Lower lobe of right lung (tissue), 2 donors: ENCODE measurements around the gene DNM3. TPM values are rescaled to one million over a fixed set of nuclear protein-coding genes. Genes with fewer than 3 reads are reported as not detected.

Experiments
- ATAC-seq, 2 donors: fragments of 200-7000 bp; cut with Tn5 transposase; one replicate each; pipeline ENCODE4 v1.9.1; 2020 to 2022; ENCODE audit warnings: mild to moderate bottlenecking in 2 of 2, moderate library complexity in 2 of 2
- DNase-seq: peaks from one replicate; pipeline ENCODE4 v3.0.0-alpha.2; 2020
- H3K27ac ChIP-seq: fragments of 200-600 bp; one replicate; pipeline ENCODE4 v1.8.0; 2022
- H3K27me3 ChIP-seq: fragments of 200-600 bp; one replicate; pipeline ENCODE4 v1.8.0; 2022; ENCODE audit warnings: low read depth
- H3K36me3 ChIP-seq: fragments of 200-600 bp; one replicate; pipeline ENCODE4 v1.8.0; 2022; ENCODE audit warnings: mild to moderate bottlenecking
- H3K4me1 ChIP-seq: fragments of 200-600 bp; one replicate; pipeline ENCODE4 v1.8.0; 2022
- H3K4me3 ChIP-seq: fragments of 200-600 bp; one replicate; pipeline ENCODE4 v1.8.0; 2022; ENCODE audit warnings: mild to moderate bottlenecking
- H3K9me3 ChIP-seq: fragments of 200-600 bp; one replicate; pipeline ENCODE4 v1.8.0; 2022
- CTCF ChIP-seq: fragments of 200-600 bp; IDR thresholded peaks from one replicate; pipeline ENCODE4 v1.8.0; 2022; ENCODE audit warnings: antibody characterized with exemption, mild to moderate bottlenecking
- intact Hi-C: fragments of 100-400 bp; cut with DNase I; formaldehyde crosslinking; loops from one replicate; pipeline ENCODE4 v1.11.0; 2022
- total RNA-seq: library from RNA; stranded (reverse); fragmentation: NEBNext Ultra II Directional; extraction: Animal tissue kit (Norgen Biotek cat#: 25700); gene quantifications from one replicate; pipeline ENCODE4 v1.2.1, GENCODE V29; 2021
- donor health status: DM: no; HTN: yes; CAD: no; lungs with severe emphysema.

The DNM3 gene
- total RNA-seq, 1 donor from 2014 or later, result 12.4 TPM

DNA sequence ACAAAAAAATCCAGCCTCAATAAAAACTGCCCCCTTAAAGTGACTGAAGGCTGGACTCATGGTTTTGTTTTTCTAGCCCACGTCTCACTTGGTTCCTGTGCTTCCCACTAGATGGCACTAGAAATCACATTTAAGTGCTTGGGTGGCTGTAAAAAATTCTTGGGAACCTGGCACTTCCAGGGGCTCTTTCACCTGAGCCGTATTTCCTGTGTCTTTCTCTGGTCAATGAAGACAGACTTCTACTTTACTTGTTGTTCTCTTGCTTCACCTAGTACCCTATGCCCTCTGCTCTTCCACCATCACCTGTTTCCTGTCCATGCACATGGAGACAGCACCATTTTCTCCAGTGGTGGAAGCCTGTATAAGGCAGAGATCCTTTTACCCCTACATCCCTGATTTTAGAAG lies 39.8 kb upstream of the DNM3 start:
- Histone ChIP-seq H3K4me1 (peaks cover 3% of the 10 kb centered on the region), H3K4me3 (no peak overlapping the region), H3K27me3 (no peaks in the 10 kb centered on the region), H3K36me3 (peaks cover 30% of the 10 kb centered on the region), H3K9me3 (no peaks in the 10 kb centered on the region), H3K27ac (no peak overlapping the region)
- intact Hi-C loops, result loop anchor here (5.0 kb wide), 1 partner anchor 186 kb away; no protein-coding TSS in a partner anchor
- DNase-seq, result no peak
- peak; percentile 50 to 65 for ATAC-seq
- TF ChIP-seq CTCF, result peak; percentile 75

DNA sequence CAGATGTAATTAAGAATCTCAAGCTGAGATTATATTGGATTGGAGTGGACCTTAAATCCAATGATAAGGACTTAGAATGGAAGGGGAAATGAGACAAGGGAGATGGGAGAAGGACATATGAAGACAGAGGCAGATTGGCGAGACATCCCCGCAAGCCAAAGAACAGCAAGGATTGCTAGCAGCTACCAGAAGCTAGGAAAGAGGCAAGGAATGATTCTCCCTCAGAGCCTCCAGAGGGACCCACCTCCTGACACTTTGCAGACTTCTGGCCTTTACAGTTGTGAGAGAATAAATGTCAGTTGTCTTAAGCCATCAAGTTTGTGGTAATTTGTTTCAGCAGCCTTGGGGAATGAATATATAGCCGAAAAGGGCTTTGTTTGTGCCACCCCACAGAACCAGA lies 39.1 kb upstream of the DNM3 start:
- no peak for TF ChIP-seq CTCF
- Histone ChIP-seq H3K4me1 (peaks cover 3% of the 10 kb centered on the region), H3K27me3 (no peaks in the 10 kb centered on the region), H3K9me3 (no peaks in the 10 kb centered on the region), H3K27ac (no peak overlapping the region), H3K4me3 (no peak overlapping the region), H3K36me3 (peaks cover 23% of the 10 kb centered on the region)
- DNase-seq (no peak), ATAC-seq (no peak)
- intact Hi-C loops, result loop anchor here (5.0 kb wide), 1 partner anchor 185 kb away; no protein-coding TSS in a partner anchor

- Histone ChIP-seq H3K9me3 (no peaks in the 10 kb centered on the region), H3K36me3 (peaks cover 15% of the 10 kb centered on the region), H3K27ac (no peak overlapping the region), H3K27me3 (no peaks in the 10 kb centered on the region), H3K4me1 (peaks cover 3% of the 10 kb centered on the region), H3K4me3 (no peak overlapping the region)
- ATAC-seq, result no peak
- intact Hi-C loops, result loop anchor here (5.0 kb wide), 1 partner anchor 184 kb away; no protein-coding TSS in a partner anchor
- DNase-seq, result no peak
- no peak for TF ChIP-seq CTCF
Observed at GRCh38 chr1:171803045-171803444, 38.3 kb upstream of the DNM3 start.

DNA sequence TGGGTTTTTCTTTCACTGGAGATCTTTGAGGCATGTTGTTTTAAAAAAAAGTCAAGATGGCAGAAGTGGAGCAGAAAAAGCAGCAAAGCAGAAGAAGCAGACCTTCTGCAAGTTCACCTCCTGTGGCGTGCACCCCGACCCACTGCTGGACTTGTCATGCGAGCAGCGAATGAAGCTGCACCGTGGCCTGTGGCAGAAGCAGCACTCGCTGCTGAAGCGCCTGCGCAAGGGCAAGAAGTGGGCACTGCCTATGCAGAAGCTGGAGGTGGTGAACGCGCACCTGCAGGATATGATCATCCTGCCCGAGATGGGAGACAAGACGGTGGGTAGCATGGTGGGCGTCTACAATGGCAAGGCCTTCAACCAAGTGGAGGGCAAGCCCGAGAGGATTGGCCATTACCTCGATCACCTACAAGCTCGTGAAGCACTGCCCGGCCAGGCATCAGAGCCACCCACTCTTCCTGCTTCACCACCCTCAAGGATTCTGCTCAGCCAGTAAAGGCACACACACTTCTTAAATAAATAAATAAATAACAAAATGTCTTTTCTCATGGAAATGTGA lies 37.8 kb upstream of the DNM3 start:
- Histone ChIP-seq H3K9me3 (no peaks in the 10 kb centered on the region), H3K4me1 (peaks cover 3% of the 10 kb centered on the region), H3K36me3 (peaks cover 10% of the 10 kb centered on the region), H3K27me3 (no peaks in the 10 kb centered on the region), H3K27ac (no peak overlapping the region), H3K4me3 (no peak overlapping the region)
- DNase-seq (no peak), ATAC-seq (no peak)
- TF ChIP-seq CTCF, result no peak
- intact Hi-C loops, result loop anchor here (5.0 kb wide), 1 partner anchor 184 kb away; no protein-coding TSS in a partner anchor

GRCh38 chr1:171805395-171806115 lies 35.7 kb upstream of the DNM3 start:
- H3K36me3 ChIP-seq, result peaks cover 3% of the 10 kb centered on the region
- no peak overlapping the region for H3K27ac ChIP-seq
- DNase-seq, result no peak
- H3K27me3 ChIP-seq, result no peaks in the 10 kb centered on the region
- no peak for TF ChIP-seq CTCF
- H3K4me1 ChIP-seq, result peaks cover 3% of the 10 kb centered on the region
- intact Hi-C loops, result no loop called here
- peak; percentile 55 to 65 for ATAC-seq
- no peak overlapping the region for H3K4me3 ChIP-seq
- no peaks in the 10 kb centered on the region for H3K9me3 ChIP-seq
